GM12874 (cell line): Measurements from ENCODE around the gene KRTAP5-6.

ENCODE experiments used
- TF ChIP-seq, protein P1 (sequence below): IDR thresholded peaks from 2 replicates; pipeline ENCODE4 v1.5.1; 2011; ENCODE audit warnings: low read depth, mild to moderate bottlenecking, control low read depth, low read length, moderate library complexity; ENCODE audit not compliant: insufficient read depth

KRTAP5-6 gene

DNA sequence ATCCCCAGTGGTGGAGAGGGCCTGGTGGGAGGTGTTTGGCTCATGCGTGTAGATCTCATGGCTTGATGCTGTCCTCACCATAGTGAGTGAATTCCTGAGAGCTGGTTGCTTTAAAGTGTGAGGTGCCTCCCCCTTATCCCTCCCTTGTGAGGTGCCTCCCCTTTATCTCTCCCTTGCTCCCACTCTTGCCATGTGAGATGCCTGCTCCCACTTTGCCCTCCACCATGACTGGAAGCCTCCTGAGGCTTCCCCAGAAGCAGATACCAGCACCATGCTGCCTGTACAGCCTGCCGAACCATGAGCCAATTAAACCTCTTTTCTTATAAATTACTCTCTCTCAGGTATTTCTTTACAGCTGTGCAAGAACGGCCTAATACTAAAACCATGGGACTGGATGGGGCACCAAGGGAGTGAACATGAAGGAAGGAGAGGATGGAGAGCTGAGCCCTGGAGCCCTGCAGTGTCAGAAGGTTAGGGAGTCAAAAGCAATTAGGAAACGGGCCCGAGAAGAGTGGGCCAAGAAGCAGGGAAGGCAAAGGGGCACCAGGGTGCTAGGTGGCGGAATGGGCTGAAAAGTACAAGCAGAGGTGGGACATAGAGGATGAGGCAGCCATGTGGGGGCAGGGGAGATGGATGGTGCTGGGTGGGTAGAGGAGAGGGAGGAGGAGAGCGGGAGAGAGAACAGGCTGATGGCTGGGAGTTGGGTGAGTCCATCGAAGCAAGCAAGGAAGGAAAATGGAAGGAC is 44.0 kb downstream of the KRTAP5-6 start:
- TF ChIP-seq, protein P1, sequence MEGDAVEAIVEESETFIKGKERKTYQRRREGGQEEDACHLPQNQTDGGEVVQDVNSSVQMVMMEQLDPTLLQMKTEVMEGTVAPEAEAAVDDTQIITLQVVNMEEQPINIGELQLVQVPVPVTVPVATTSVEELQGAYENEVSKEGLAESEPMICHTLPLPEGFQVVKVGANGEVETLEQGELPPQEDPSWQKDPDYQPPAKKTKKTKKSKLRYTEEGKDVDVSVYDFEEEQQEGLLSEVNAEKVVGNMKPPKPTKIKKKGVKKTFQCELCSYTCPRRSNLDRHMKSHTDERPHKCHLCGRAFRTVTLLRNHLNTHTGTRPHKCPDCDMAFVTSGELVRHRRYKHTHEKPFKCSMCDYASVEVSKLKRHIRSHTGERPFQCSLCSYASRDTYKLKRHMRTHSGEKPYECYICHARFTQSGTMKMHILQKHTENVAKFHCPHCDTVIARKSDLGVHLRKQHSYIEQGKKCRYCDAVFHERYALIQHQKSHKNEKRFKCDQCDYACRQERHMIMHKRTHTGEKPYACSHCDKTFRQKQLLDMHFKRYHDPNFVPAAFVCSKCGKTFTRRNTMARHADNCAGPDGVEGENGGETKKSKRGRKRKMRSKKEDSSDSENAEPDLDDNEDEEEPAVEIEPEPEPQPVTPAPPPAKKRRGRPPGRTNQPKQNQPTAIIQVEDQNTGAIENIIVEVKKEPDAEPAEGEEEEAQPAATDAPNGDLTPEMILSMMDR = no peak

DNA sequence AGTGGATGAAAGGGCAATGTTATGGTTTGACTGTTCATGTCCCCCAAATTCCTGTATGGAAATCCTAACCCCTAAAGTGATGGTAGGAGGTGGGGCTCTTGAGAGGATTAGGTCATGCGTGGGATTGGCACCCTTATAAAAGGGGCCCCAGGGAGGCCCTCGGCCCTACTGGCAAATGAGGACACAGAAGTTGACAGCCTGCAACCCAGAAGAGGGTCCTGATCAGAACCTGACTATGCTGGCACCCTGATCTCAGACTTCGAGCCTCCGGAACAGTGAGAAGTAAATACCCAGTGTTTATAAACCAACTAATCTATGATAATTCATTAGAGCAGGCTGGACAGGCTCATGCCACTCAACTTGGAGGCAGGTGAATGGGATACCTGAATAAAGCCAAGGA is 44.7 kb downstream of the KRTAP5-6 start:
- TF ChIP-seq, protein P1 = no peak

DNA sequence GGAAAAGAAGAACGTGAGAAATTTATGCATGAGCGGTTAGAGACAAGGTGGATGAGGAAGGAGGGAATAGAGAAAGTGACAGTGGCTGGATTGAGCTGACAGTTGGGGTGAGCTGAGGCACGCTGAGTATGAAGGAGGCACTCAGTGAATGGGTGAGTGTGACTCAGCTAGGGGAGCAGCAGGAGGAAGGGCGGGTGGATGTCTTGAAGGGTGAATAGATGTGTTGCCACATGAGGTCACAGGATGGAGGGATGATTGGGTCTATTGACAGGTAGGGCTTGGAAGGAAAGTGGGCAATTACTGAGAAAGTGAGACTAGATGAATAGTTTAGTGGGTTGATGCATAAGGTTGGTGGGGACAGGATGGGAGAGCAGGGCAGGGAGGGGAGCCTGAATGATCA is 45.4 kb downstream of the KRTAP5-6 start:
- TF ChIP-seq, protein P1 = no peak

DNA sequence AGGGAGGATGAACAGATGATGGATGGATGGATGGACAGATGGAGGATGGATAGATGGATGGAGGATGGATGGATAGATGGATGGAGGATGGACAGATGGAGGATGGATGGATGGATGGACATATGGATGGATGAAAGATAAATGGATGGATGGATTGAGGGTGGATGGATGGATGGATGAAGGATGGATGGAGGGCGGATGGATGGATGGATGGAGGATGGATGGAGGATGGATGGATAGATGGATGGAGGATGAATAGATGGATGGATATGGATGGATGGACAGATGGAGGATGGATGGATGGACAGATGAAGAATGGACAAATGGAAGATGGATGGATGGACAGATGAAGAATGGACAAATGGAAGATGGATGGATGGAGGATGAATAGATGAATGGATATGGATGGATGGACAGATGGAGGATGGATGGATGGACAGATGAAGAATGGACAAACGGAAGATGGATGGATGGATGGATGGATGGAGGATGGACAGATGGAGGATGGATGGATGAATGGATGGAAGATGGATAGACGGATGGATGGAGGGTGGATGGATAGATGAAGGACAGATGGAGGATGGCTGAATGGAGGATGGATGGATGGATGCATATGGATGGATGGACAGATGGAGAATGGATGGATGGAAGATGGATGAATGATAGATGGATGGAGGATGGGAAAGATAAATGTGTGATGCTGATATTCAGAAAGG is 46.0 kb downstream of the KRTAP5-6 start:
- TF ChIP-seq, protein P1 = no peak

DNA sequence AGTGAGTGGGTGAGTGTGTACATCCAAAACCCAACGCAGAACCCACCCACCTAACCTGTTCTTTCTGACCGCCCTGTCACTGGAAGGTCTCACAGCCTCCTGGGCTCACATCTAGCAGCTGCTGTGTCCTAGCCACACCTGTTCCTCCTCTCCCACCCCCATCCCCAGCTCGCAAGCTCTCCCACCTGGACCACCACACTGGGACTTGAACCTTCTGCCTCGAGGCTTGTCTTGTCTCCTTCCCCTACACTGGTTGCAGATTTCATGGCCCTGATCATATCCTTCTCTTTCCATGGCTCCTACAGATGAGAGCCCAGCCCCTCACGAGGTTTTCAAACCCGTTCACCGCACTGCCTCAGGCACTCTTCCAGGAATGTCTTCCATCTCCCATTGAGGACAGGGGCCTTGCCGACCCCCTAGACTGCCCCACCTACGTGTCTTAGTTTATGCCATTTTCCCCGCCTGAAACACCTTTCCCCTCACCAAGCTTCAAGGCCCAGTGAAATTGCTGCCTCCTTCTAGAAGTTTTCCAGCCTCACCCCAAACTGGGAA is 46.7 kb downstream of the KRTAP5-6 start:
- TF ChIP-seq, protein P1 = no peak

DNA sequence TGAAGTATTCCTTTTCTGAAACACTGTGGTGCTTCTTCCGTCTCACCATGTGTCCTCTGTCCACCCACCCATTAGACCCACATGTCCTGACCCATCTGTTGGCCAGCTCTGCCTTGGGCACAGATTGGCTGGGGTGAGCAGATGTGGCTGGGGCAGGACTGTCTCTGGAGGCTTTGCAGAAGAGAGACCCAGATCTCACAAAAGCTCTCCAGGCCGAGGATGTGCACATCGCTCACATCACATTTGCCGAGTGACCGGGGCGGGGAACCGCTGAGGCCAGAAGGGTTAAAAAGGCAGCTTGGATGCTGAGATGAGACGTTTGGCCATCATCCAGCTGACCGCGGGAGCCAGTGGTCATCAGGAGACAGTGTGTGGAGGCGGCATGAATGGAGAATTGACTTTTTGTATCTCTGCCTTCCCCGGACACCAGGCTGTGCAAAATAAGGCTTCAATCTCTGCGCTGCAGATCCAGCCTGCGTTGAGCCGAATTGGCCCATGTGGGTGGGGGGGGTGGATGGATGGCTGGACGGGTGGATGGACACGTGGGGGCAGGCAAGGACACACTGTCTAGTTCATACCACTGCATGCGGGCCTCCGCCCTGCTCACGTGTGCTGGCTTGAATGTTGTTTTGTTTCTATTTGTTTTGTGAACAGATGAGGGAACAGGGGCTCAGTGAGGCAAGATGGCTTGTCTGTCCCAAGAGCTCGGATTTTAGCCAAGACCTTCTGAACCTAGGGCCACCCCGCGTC is 47.3 kb downstream of the KRTAP5-6 start:
- TF ChIP-seq, protein P1 = no peak
